Endothelial cell of umbilical vein (primary cell): ENCODE data around the gene MTIF3.

Experiments
- EZH2 ChIP-seq: IDR thresholded peaks from 2 replicates; pipeline ENCODE4 v1.6.1; 2012; ENCODE audit warnings: borderline replicate concordance, low read depth, mild to moderate bottlenecking, moderate library complexity, low read length, inconsistent platforms; ENCODE audit not compliant: severe bottlenecking
- FOS ChIP-seq: IDR thresholded peaks from 2 replicates; pipeline ENCODE4 v1.6.1; 2011; ENCODE audit warnings: mild to moderate bottlenecking, low read length, moderate library complexity, borderline replicate concordance; ENCODE audit not compliant: insufficient read depth
- JUN ChIP-seq: IDR thresholded peaks from 2 replicates; pipeline ENCODE4 v1.6.1; 2011; ENCODE audit warnings: borderline replicate concordance, low read depth; ENCODE audit not compliant: insufficient read length, insufficient read depth
- POLR2A ChIP-seq: IDR thresholded peaks from 2 replicates; pipeline ENCODE4 v1.6.1; 2012; ENCODE audit warnings: low read depth, mild to moderate bottlenecking, control low read depth, low read length
- POLR2AphosphoS5 ChIP-seq: IDR thresholded peaks from 2 replicates; pipeline ENCODE4 v1.6.1; 2012; ENCODE audit warnings: low read depth, mild to moderate bottlenecking, control low read depth, low read length, moderate library complexity; ENCODE audit not compliant: insufficient read depth
- TF ChIP-seq, protein P1 (sequence below), 2 donors: IDR thresholded peaks; 1 replicate in 1 of 2; 2 replicates in 1 of 2; pipeline ENCODE4 v1.5.1; 2011; ENCODE audit warnings: low read length in 2 of 2, mild to moderate bottlenecking in 2 of 2, moderate library complexity in 2 of 2, control low read depth in 1 of 2, inconsistent platforms in 1 of 2, low read depth in 1 of 2; ENCODE audit not compliant: insufficient read depth in 1 of 2; ENCODE audit errors: extremely low read depth in 1 of 2
- TF ChIP-seq, protein P2 (sequence below): IDR thresholded peaks from 2 replicates; pipeline ENCODE4 v1.6.1; 2011; ENCODE audit not compliant: insufficient read depth, insufficient read length

DNA sequence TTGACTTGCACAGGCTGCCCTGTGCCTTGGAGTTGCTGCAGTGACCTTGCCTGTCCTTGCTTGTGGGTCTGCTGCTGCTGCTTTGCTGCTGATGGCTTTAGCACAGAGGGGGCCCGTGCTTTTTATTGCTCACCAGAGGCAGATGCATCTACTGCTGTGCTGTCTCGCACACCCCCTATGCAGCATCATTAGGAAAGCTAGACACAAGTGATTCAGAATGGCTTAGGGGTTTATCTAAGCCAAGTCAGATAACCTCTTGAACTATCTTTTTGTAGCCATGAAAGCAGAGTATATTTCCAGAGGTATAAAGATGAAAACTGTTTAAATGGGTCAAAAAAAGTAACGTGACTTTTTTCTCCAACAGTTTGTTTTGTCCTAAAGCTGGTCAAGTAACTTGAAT, 18.2 kb downstream of the MTIF3 start:
- no peak for TF ChIP-seq JUN
- TF ChIP-seq POLR2A = no peak
- no peak for TF ChIP-seq FOS
- TF ChIP-seq, protein P1, sequence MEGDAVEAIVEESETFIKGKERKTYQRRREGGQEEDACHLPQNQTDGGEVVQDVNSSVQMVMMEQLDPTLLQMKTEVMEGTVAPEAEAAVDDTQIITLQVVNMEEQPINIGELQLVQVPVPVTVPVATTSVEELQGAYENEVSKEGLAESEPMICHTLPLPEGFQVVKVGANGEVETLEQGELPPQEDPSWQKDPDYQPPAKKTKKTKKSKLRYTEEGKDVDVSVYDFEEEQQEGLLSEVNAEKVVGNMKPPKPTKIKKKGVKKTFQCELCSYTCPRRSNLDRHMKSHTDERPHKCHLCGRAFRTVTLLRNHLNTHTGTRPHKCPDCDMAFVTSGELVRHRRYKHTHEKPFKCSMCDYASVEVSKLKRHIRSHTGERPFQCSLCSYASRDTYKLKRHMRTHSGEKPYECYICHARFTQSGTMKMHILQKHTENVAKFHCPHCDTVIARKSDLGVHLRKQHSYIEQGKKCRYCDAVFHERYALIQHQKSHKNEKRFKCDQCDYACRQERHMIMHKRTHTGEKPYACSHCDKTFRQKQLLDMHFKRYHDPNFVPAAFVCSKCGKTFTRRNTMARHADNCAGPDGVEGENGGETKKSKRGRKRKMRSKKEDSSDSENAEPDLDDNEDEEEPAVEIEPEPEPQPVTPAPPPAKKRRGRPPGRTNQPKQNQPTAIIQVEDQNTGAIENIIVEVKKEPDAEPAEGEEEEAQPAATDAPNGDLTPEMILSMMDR (IDR thresholded peaks at IDR 0.05; ENCODE audit: extremely low read depth in 1 of 2, insufficient read depth in 1 of 2, low read depth in 1 of 2, low read length in 2 of 2) = no peak
- no peak for TF ChIP-seq POLR2AphosphoS5
- no peak for TF ChIP-seq EZH2
- TF ChIP-seq, protein P2, sequence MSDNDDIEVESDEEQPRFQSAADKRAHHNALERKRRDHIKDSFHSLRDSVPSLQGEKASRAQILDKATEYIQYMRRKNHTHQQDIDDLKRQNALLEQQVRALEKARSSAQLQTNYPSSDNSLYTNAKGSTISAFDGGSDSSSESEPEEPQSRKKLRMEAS = no peak
